GM23338 (cell line): ENCODE data around the gene KLF11. TPM values are rescaled to one million over a fixed set of nuclear protein-coding genes. Genes with fewer than 3 reads are reported as not detected.

Experiments used
- ATAC-seq: fragments of 200-7000 bp; cut with Tn5 transposase; 3 replicates; pipeline ENCODE4 v1.9.1; 2020
- DNase-seq: peaks from one replicate; pipeline ENCODE4 v3.0.0-alpha.2; 2015; ENCODE audit warnings: low spot score
- H2AFZ ChIP-seq: fragments of 200-600 bp; sonication (generic); 2 replicates; pipeline ENCODE4 v1.8.0; 2016; ENCODE audit warnings: antibody characterized with exemption, mild to moderate bottlenecking, moderate library complexity
- H3F3A ChIP-seq: fragments of 200-600 bp; sonication (generic); replicated peaks from 2 replicates; pipeline ENCODE4 v1.8.0; 2017; ENCODE audit warnings: antibody characterized with exemption, mixed run types, low read depth
- H3K27ac ChIP-seq: fragments of 200-600 bp; sonication (generic); 2 replicates; pipeline ENCODE4 v1.6.1; 2016; ENCODE audit warnings: low read depth
- H3K27me3 ChIP-seq: fragments of 200-600 bp; sonication (generic); 2 replicates; pipeline ENCODE4 v1.8.0; 2016; ENCODE audit warnings: mild to moderate bottlenecking, mixed run types, moderate library complexity; ENCODE audit not compliant: insufficient read depth
- H3K36me3 ChIP-seq: fragments of 200-600 bp; sonication (generic); 2 replicates; pipeline ENCODE4 v1.8.0; 2016; ENCODE audit warnings: mild to moderate bottlenecking; ENCODE audit not compliant: insufficient read depth
- H3K4me1 ChIP-seq: fragments of 200-600 bp; sonication (generic); 2 replicates; pipeline ENCODE4 v1.8.0; 2016; ENCODE audit warnings: mild to moderate bottlenecking, moderate library complexity; ENCODE audit not compliant: insufficient read depth
- H3K4me2 ChIP-seq: fragments of 200-600 bp; sonication (generic); 2 replicates; pipeline ENCODE4 v1.7.1; 2017; ENCODE audit warnings: mixed run types
- H3K4me3 ChIP-seq: fragments of 200-600 bp; sonication (generic); 2 replicates; pipeline ENCODE4 v1.6.1; 2016; ENCODE audit warnings: mixed run types
- H3K79me2 ChIP-seq: fragments of 200-600 bp; sonication (generic); replicated peaks from 2 replicates; pipeline ENCODE4 v1.8.0; 2017; ENCODE audit warnings: mild to moderate bottlenecking; ENCODE audit not compliant: insufficient read depth
- H3K9me2 ChIP-seq: fragments of 200-600 bp; sonication (generic); 2 replicates; pipeline ENCODE4 v1.8.0; 2017; ENCODE audit not compliant: insufficient read depth
- H4K20me1 ChIP-seq: fragments of 200-600 bp; sonication (generic); replicated peaks from 2 replicates; pipeline ENCODE4 v1.8.0; 2017; ENCODE audit warnings: mild to moderate bottlenecking; ENCODE audit not compliant: insufficient read depth
- H3K27ac Mint-ChIP-seq: 2 replicates; pipeline ENCODE4 v1.8.0; 2020; ENCODE audit warnings: inconsistent platforms, mild to moderate bottlenecking, moderate library complexity, mixed read lengths
- H3K27me3 Mint-ChIP-seq: 3 replicates; pipeline ENCODE4 v1.8.0; 2022; ENCODE audit warnings: low read depth, mild to moderate bottlenecking, moderate library complexity, mixed read lengths, inconsistent platforms; ENCODE audit not compliant: insufficient read depth, poor library complexity
- H3K36me3 Mint-ChIP-seq: 3 replicates; pipeline ENCODE4 v1.8.0; 2021; ENCODE audit warnings: low read depth, mild to moderate bottlenecking, inconsistent platforms, moderate library complexity, mixed read lengths
- H3K4me1 Mint-ChIP-seq: 3 replicates; pipeline ENCODE4 v1.8.0; 2020; ENCODE audit warnings: mild to moderate bottlenecking, inconsistent platforms, mixed read lengths
- H3K4me3 Mint-ChIP-seq: 3 replicates; pipeline ENCODE4 v1.8.0; 2021; ENCODE audit warnings: moderate library complexity, mild to moderate bottlenecking, inconsistent platforms, mixed read lengths
- H3K9me3 Mint-ChIP-seq: 3 replicates; pipeline ENCODE4 v1.8.0; 2020; ENCODE audit warnings: moderate library complexity, mild to moderate bottlenecking, inconsistent platforms, mixed read lengths
- ETS1 ChIP-seq: IDR thresholded peaks from 2 replicates; pipeline ENCODE4 v1.6.1; 2016; ENCODE audit warnings: antibody characterized with exemption
- EZH2 ChIP-seq: fragments of 200-600 bp; sonication (generic); IDR thresholded peaks from one replicate; pipeline ENCODE4 v1.8.0; 2017; ENCODE audit warnings: antibody characterized with exemption, mild to moderate bottlenecking, low read depth; ENCODE audit not compliant: unreplicated experiment
- EZH2phosphoT487 ChIP-seq: fragments of 200-600 bp; sonication (generic); IDR thresholded peaks from one replicate; pipeline ENCODE4 v1.8.1; 2018; ENCODE audit warnings: antibody characterized with exemption; ENCODE audit not compliant: unreplicated experiment
- REST ChIP-seq: IDR thresholded peaks from one replicate; pipeline ENCODE4 v1.6.1; 2018; ENCODE audit warnings: antibody characterized with exemption; ENCODE audit not compliant: unreplicated experiment
- STAT1 ChIP-seq: IDR thresholded peaks from one replicate; pipeline ENCODE4 v1.6.1; 2016; ENCODE audit warnings: antibody characterized with exemption; ENCODE audit not compliant: unreplicated experiment
- ZNF331 ChIP-seq: fragments of 250-450 bp; sonication (Bioruptor Pico); IDR thresholded peaks from 2 replicates; pipeline ENCODE4 v1.5.0; 2020; ENCODE audit warnings: low read depth, mild to moderate bottlenecking, moderate library complexity
- polyA plus RNA-seq: library from polyadenylated mRNA; unstranded; fragments of >200 nt; fragmentation: Nextera tagmentation; extraction: Ambion mirVana; gene quantifications from 2 replicates; pipeline ENCODE4 v1.2.1, GENCODE V29; 2016
- total RNA-seq: library from RNA; depleted of rRNA; stranded (reverse); fragments of >200 nt; shearing (Covaris generic); gene quantifications from 2 replicates; pipeline ENCODE4 v1.2.3, GENCODE V29; 2014

Gene KLF11
- total and polyA plus RNA-seq, 2 experiments from 2014 or later = 1.4 to 5.6 TPM

GRCh38 chr2:10035633-10036032, 7.7 kb upstream of the KLF11 start:
- no peak overlapping the region for H2AFZ ChIP-seq
- no peak overlapping the region for H3K4me3 ChIP-seq
- H3K36me3 Mint-ChIP-seq = peaks cover under 1% of the 10 kb centered on the region; the same call in 1 of the 3 replicates

More at GRCh38 chr2:10035633-10036032, 7.7 kb upstream of the KLF11 start:
- no peak for ATAC-seq
- no peaks in the 10 kb centered on the region for H3K27me3 ChIP-seq
- H3K4me2 ChIP-seq = no peak overlapping the region
- H3K4me1 ChIP-seq = no peaks in the 10 kb centered on the region; the same call in 1 of the 2 replicates
- no peaks in the 10 kb centered on the region for H4K20me1 ChIP-seq
- Mint-ChIP-seq H3K27ac (no peak overlapping the region), H3K4me1 (0 out of 3 replicates have a peak, but pooled peaks cover under 1% of the 10 kb centered on the region), H3K9me3 (no peaks in the 10 kb centered on the region), H3K4me3 (no peak overlapping the region), H3K27me3 (peaks cover 9% of the 10 kb centered on the region)
- no peak for TF ChIP-seq STAT1
- no peak for TF ChIP-seq ETS1
- TF ChIP-seq ZNF331 = no peak
- TF ChIP-seq EZH2 = no peak
- no peak for TF ChIP-seq REST
- TF ChIP-seq EZH2phosphoT487 = no peak
- H3K79me2 ChIP-seq = no peaks in the 10 kb centered on the region
- H3F3A ChIP-seq = no peaks in the 10 kb centered on the region
- no peaks in the 10 kb centered on the region for H3K36me3 ChIP-seq
- H3K9me2 ChIP-seq = no peaks in the 10 kb centered on the region
- no peak for DNase-seq
- no peak overlapping the region for H3K27ac ChIP-seq
